Activated CD8-positive, alpha-beta T cell treated with anti-CD3 and anti-CD28 coated beads, Interleukin-2, amount 10 ng/mL, durations not matched to agents 7 days and 5 days (primary cell): Measurements from ENCODE around the gene ARMCX5. TPM values are rescaled to one million over a fixed set of nuclear protein-coding genes. Genes with fewer than 3 reads are reported as not detected.

Source experiments
- ATAC-seq: fragments of 150-1000 bp; cut with Tn5 transposase; one replicate; pipeline ENCODE4 v1.10.0; 2021; ENCODE audit warnings: moderate library complexity
- CTCF ChIA-PET: fragments of 350-600 bp; sonication (Branson Sonifier 250); formaldehyde crosslinking; loops from one replicate; lab custom pipeline; 2021; ENCODE audit warnings: antibody characterized with exemption; lab: Charles Lee
- POLR2A ChIA-PET: fragments of 350-600 bp; sonication (Branson Sonifier 250); formaldehyde crosslinking; loops from one replicate; lab custom pipeline; 2021; ENCODE audit warnings: antibody characterized with exemption; lab: Charles Lee
- DNase-seq: peaks from one replicate; pipeline ENCODE4 v3.0.0-alpha.2; 2020
- H3K27ac Mint-ChIP-seq: one replicate; pipeline ENCODE4 v1.8.0; 2021; ENCODE audit warnings: mild to moderate bottlenecking, mixed read lengths
- H3K27me3 Mint-ChIP-seq: one replicate; pipeline ENCODE4 v1.8.0; 2021; ENCODE audit warnings: low read depth, mixed read lengths
- H3K36me3 Mint-ChIP-seq: one replicate; pipeline ENCODE4 v1.8.0; 2021; ENCODE audit warnings: low read depth, mixed read lengths
- H3K4me1 Mint-ChIP-seq: one replicate; pipeline ENCODE4 v1.8.0; 2021; ENCODE audit warnings: low read depth, mixed read lengths
- H3K4me3 Mint-ChIP-seq: one replicate; pipeline ENCODE4 v1.8.0; 2021; ENCODE audit warnings: mild to moderate bottlenecking, mixed read lengths
- H3K9me3 Mint-ChIP-seq: one replicate; pipeline ENCODE4 v1.8.0; 2022; ENCODE audit warnings: mixed read lengths; ENCODE audit not compliant: insufficient read depth
- total RNA-seq, 2 experiments: library from RNA; stranded (reverse); gene quantifications; one replicate each; pipeline ENCODE4 v1.2.3, GENCODE V29; 2021

Gene ARMCX5
- total RNA-seq, 2 experiments from 2014 or later = 4.2 to 5.8 TPM

- no peaks in the 10 kb centered on the region for H3K27me3 Mint-ChIP-seq
- no peaks in the 10 kb centered on the region for H3K36me3 Mint-ChIP-seq
- CTCF ChIA-PET = interaction anchor here (1.5 kb wide), 1 partner anchor 53 kb away, joined by 3 read pairs; no protein-coding TSS in a partner anchor
- no peaks in the 10 kb centered on the region for H3K9me3 Mint-ChIP-seq
- no peak for ATAC-seq
- peak overlapping the region; percentile 84 for H3K4me3 Mint-ChIP-seq
- POLR2A ChIA-PET = no interaction called here
- no peak overlapping the region for H3K27ac Mint-ChIP-seq
- DNase-seq = no peak
- H3K4me1 Mint-ChIP-seq = peaks cover 17% of the 10 kb centered on the region
Observed at GRCh38 chrX:102650903-102651241, 51.6 kb downstream of the ARMCX5 start.

GRCh38 chrX:102651242-102652011, 52.1 kb downstream of the ARMCX5 start, which contains the start of gene GPRASP1:
Gene GPRASP1, plus strand, starts transcription at chrX:102651483. Its CDS starts 2,431 bp downstream, at chrX:102653914.
- POLR2A ChIA-PET = interaction anchor here (0.6 kb wide), 2 partner anchors 719 to 1710 kb away, joined by 3 read pairs; partner anchors contain the start of gene ZMAT1
- H3K36me3 Mint-ChIP-seq = no peaks in the 10 kb centered on the region
- DNase-seq (peak; percentile 28), ATAC-seq (peak; percentile 54)
- H3K4me3 Mint-ChIP-seq = peak within 1 kb of the TSS; percentile 84
- H3K4me1 Mint-ChIP-seq = peaks cover 17% of the 10 kb centered on the region
- peak within 1 kb of the TSS; percentile 67 for H3K27ac Mint-ChIP-seq
- CTCF ChIA-PET = interaction anchor here (1.5 kb wide), 1 partner anchor 53 kb away, joined by 3 read pairs; no protein-coding TSS in a partner anchor
- H3K9me3 Mint-ChIP-seq = no peaks in the 10 kb centered on the region
- no peaks in the 10 kb centered on the region for H3K27me3 Mint-ChIP-seq

GRCh38 chrX:102652031-102652688, 52.8 kb downstream of the ARMCX5 start:
- Mint-ChIP-seq H3K27ac (peak overlapping the region; percentile 67), H3K9me3 (no peaks in the 10 kb centered on the region), H3K36me3 (no peaks in the 10 kb centered on the region), H3K4me3 (peak overlapping the region; percentile 84), H3K4me1 (peaks cover 17% of the 10 kb centered on the region), H3K27me3 (no peaks in the 10 kb centered on the region)
- peak; percentile 57 for DNase-seq
- CTCF ChIA-PET = interaction anchor here (1.5 kb wide), 1 partner anchor 54 kb away, joined by 3 read pairs; no protein-coding TSS in a partner anchor
- ATAC-seq = peak; percentile 63
- POLR2A ChIA-PET = interaction anchor here (0.6 kb wide), 1 partner anchor 720 kb away, joined by 3 read pairs; the partner anchor contains the start of gene ZMAT1

Other genes with a start within 250 kb of the ARMCX5 start
- not detected for gene NXF2B, start 159.5 kb upstream of the ARMCX5 start, total RNA-seq
- not detected for gene TCP11X2, start 127.7 kb upstream of the ARMCX5 start, total RNA-seq
- under 1 TPM in 1 of 2 experiments, not detected in 1; 0.50 TPM for gene TMSB15A, start 82.8 kb upstream of the ARMCX5 start, total RNA-seq
- gene GPRASP1, start 52.0 kb downstream of the ARMCX5 start, total RNA-seq = 1 to 10 TPM; 1.1 to 1.3 TPM
- gene GPRASP2, start 112.9 kb downstream of the ARMCX5 start, total RNA-seq = under 1 TPM; 0.13 to 0.16 TPM
- gene GPRASP3, start 121.2 kb downstream of the ARMCX5 start, total RNA-seq = 1 to 10 TPM; 2.2 TPM